GM12891 (cell line): Measurements from ENCODE around the gene IGFN1.

Source experiments
- DNase-seq: peaks from one replicate; pipeline ENCODE4 v3.0.0; 2011; ENCODE audit warnings: low spot score; ENCODE audit not compliant: insufficient read length
- FAIRE-seq: peaks from 2 replicates; lab custom pipeline; 2011; peaks lifted over from hg19 to GRCh38; lab: Jason Lieb, UNC
- PAX5 ChIP-seq: IDR thresholded peaks from 2 replicates; pipeline ENCODE4 v1.6.1; 2011; ENCODE audit warnings: low read length, moderate library complexity, mild to moderate bottlenecking; ENCODE audit not compliant: insufficient read depth, severe bottlenecking
- POLR2A ChIP-seq: IDR thresholded peaks from 2 replicates; pipeline ENCODE4 v1.6.1; 2011; ENCODE audit warnings: low read depth, low read length, control low read depth
- POLR2AphosphoS5 ChIP-seq: IDR thresholded peaks from 2 replicates; pipeline ENCODE4 v1.6.1; 2011; ENCODE audit warnings: low read depth, low read length, control low read depth
- POU2F2 ChIP-seq: IDR thresholded peaks from 2 replicates; pipeline ENCODE4 v1.6.1; 2011; ENCODE audit warnings: low read depth, mild to moderate bottlenecking, control low read depth, low read length, moderate library complexity
- SPI1 ChIP-seq: IDR thresholded peaks from 2 replicates; pipeline ENCODE4 v1.6.1; 2011; ENCODE audit warnings: low read depth, low read length, control low read depth
- TAF1 ChIP-seq: IDR thresholded peaks from 2 replicates; pipeline ENCODE4 v1.6.1; 2011; ENCODE audit warnings: low read depth, low read length, control low read depth

The IGFN1 gene

DNA sequence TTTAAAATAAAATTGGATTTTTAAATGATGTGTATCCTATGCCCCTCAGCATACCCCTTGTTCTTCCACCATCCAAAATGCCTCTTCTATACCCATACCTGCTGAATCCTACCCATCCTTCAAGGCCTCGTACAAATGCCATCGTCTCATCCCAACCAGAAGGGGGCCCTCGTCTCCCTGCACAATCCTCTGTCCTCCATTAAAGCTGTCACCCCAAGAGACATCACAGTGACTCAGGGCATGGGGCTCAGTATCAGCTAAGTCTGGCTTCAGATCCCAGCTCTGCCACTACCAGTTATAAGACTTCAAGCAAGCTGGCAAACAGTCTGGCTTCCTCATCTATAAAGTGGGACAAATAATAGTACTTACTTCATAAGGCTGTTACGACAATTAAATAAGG lies 23.8 kb downstream of the IGFN1 start:
- TF ChIP-seq SPI1, result no peak
- no peak for TF ChIP-seq POLR2AphosphoS5
- TF ChIP-seq TAF1, result no peak
- TF ChIP-seq POU2F2, result no peak
- TF ChIP-seq POLR2A, result no peak
- TF ChIP-seq PAX5, result no peak
- DNase-seq (no peak), FAIRE-seq (no peak)

DNA sequence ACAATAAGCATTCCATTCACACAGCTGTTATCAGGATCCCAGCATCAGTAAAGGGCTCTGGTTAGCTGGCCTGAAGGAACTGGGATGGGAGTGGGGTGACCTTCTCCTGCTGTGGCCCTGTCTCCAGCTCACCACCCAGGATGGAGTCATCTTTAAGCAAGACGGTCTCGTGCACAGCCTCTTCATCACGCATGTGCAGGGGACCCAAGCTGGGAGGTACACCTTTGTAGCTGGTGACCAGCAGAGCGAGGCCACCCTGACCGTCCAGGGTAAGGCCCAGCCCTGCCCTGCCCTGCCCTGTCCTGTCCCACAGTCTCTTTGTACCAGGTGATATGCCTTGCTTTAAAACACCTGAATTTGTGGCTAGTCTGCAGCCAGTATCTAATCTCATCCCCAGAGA lies 24.3 kb downstream of the IGFN1 start:
- DNase-seq (no peak), FAIRE-seq (no peak)
- TF ChIP-seq POLR2A (no peak), POLR2AphosphoS5 (no peak), POU2F2 (no peak), PAX5 (no peak), SPI1 (no peak), TAF1 (no peak)

DNA sequence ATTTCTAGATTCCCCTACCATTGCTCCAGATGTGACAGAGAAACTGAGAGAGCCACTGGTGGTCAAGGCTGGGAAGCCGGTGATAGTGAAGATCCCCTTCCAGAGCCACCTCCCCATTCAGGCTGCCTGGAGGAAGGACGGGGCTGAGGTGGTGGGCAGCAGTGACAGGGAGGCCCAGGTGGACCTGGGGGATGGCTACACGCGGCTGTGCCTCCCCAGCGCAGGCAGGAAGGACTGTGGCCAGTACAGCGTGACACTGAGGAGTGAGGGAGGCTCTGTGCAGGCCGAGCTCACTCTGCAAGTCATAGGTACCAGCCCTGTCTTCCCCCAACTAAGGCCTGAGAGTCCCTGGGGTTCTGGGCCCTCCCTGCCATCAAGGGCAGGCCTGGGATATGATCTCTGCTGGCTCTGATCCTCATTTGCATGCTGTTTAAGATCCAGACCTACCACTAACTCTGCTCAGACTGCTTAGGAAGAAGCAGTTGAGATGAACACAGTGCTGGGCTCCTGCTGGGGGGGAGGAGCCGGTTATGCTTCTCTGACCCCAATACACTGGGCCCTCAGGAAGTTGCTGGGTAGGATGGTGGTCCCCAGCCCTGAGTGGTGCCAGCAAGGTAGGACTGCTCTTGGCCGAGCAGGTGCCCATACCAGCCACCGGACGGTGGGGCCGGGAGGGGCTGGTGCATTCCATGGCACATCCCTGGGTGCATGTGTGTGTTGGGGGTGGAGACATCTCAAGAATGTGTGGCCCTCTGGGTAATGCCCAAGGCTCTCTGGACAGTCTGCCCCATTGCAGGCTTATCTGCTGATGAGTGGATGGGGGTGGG lies 25.1 kb downstream of the IGFN1 start:
- TF ChIP-seq SPI1 (no peak), POU2F2 (no peak), POLR2A (no peak), TAF1 (no peak), PAX5 (no peak), POLR2AphosphoS5 (no peak)

DNA sequence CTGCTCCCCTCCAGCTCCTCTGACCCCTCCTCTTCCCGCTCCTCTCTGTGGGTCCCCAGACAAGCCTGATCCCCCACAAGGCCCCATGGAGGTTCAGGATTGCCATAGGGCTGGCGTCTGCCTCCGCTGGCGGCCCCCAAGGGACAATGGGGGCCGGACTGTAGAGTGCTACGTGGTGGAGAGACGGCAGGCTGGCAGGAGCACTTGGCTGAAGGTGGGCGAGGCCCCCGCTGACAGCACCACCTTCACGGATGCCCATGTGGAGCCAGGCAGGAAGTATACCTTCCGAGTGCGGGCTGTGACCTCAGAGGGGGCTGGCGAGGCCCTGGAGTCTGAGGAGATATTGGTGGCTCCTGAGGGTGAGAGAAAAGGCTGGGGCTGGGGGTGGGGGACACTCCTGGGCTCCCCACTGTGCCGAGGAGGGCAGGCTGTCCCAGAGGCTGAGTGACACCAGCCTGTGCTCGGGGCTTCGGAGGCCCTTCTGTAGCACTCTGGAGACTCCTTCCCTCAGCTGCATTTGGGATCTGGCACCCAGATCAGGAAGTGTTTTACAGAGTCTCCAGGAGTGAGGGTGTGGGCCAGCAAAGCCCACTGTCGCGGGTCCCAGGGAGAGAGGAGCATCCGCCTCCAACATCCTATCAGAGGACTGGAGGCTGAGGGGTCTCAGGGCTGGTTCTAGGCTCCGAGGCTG lies 25.9 kb downstream of the IGFN1 start:
- no peak for FAIRE-seq
- TF ChIP-seq POLR2A (no peak), PAX5 (no peak), TAF1 (no peak), POLR2AphosphoS5 (no peak), SPI1 (no peak), POU2F2 (no peak)
- peak; percentile 53 for DNase-seq

More for the DNA sequence above, 25.1 kb downstream of the IGFN1 start:
- no peak for FAIRE-seq
- DNase-seq, result no peak

DNA sequence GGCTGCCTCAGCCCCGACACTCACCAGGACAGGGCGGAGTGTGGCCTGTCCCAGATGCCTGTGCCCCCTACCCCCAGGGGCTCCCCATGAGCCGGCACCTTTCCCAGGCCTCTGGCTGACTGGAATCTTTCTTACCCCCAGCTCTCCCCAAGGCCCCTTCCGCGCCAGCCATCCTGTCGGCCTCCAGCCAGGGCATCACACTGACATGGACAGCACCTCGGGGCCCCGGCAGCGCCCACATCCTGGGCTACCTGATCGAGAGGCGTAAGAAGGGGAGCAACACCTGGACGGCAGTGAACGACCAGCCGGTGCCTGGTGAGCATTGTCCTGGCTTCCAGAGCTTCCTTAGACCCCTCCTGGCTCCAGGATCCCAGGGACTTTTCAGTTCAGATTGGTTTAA lies 26.5 kb downstream of the IGFN1 start:
- no peak for DNase-seq
- FAIRE-seq, result no peak
- TF ChIP-seq SPI1 (no peak), POU2F2 (no peak), TAF1 (no peak), PAX5 (no peak), POLR2AphosphoS5 (no peak)

DNA sequence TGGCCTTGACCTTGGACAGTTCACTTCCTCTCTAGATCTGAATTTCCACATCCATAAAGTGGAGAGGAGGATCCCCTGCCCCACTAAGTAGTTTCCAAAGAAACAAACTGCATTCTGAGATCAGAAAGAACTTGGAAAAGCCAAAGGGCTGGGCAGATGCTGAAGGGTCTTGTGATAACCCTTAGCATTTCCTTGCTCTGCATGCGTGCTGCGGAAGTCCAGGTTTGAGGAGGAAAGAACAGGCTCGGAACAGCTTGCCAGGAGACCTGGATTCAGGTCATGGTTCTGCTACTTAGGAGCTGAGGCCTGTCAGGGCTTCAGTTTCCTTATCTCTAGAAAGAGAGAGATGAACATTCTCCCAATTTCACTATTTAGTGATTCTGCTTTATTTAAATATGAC lies 27.2 kb downstream of the IGFN1 start:
- TF ChIP-seq PAX5 (no peak), POLR2AphosphoS5 (no peak), SPI1 (no peak), POU2F2 (no peak), TAF1 (no peak), POLR2A (no peak)
- DNase-seq (no peak), FAIRE-seq (no peak)

DNA sequence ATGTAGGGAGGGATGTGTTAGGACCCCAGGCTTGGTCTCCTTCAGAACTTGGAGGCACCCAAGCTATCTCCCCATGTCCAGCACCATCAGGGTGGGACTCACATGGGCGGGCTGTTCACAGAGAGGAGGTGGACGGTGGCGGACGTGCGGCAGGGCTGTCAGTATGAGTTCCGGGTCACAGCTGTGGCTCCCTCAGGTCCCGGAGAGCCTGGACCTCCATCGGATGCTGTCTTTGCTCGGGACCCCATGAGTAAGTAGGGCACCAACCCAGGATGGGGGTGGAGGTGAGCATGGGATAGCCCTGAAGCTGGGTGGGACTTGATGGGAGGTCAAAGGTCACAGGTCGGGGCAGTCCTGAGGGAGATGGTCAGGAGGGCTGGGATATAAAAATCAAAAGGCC lies 27.8 kb downstream of the IGFN1 start:
- DNase-seq (no peak), FAIRE-seq (no peak)
- TF ChIP-seq POLR2AphosphoS5, result no peak
- TF ChIP-seq SPI1, result no peak
- TF ChIP-seq POLR2A, result no peak
- no peak for TF ChIP-seq PAX5
- no peak for TF ChIP-seq TAF1
- no peak for TF ChIP-seq POU2F2

DNA sequence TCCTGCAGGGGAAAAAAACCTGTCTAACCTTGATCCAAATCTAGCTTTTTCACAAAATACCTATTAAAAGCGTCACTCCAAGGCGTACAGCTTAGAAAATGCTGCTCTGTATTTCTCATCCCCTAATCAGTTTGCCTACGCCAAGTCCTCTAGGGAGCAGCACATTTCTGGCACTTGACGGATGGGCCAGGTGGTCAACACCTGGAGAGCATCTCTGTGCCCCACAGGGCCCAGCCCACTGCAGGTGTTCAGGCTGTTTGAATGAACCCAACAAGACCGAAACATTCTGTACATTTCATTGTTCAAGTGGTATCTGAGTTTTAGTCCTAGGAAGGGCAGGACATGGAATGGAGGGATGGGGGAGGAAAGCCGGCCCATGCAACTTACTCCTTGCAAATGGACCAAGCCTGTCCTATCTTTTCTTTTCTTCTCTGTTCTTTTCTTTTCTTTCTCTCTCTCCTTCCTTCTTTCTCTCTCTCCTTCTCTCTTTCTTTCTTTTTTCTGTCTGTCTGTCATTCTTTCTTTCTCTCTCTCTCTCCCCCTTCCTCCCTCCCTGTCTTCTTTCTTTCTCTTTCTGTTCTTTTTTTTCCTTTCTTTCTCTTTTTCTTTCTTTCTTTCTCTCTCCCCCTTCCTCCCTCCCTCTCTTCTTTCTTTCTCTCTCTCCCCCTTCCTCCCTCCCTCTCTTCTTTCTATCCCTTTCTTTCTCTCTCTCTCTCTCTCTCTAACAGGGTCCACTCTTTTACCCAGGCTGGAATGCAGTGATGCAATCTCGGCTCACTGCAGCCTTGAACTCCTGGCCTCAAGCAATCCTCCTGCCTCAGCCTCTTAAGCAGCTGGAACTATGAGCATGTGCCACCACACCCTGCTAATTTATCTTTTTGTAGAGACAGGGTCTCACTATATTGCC lies 29.1 kb downstream of the IGFN1 start:
- no peak for DNase-seq
- no peak for FAIRE-seq
- no peak for TF ChIP-seq POU2F2
- no peak for TF ChIP-seq TAF1
- no peak for TF ChIP-seq PAX5
- no peak for TF ChIP-seq SPI1
- no peak for TF ChIP-seq POLR2AphosphoS5
- TF ChIP-seq POLR2A, result no peak

DNA sequence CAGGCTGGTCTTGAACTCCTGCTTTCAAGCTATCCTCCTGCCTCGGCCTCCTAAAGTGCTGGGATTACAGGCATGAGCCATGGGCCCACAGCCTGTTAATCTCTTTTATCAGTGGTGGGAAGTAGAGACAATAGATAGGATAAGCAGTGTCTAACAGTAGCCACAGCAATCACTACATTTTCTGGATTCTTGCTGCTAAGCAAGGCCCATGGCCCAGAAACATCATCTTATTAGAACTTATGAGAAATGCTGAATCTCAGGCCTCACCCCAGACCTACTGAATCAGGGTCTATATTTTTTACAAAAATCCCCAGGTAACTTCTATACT lies 29.7 kb downstream of the IGFN1 start:
- DNase-seq (no peak), FAIRE-seq (no peak)
- TF ChIP-seq PAX5, result no peak
